IMR-90 (cell line): ENCODE data around the gene CYP2B6. TPM values are rescaled to one million over a fixed set of nuclear protein-coding genes. Genes with fewer than 3 reads are reported as not detected.

ENCODE experiments used
- ATAC-seq: fragments of 200-7000 bp; cut with Tn5 transposase; 2 replicates; pipeline ENCODE4 v1.9.1; 2020; ENCODE audit warnings: low read depth, mild to moderate bottlenecking, moderate library complexity
- BruUV-seq: library from RNA; stranded (reverse); fragments of 400-500 nt; replicated peaks from 2 replicates; lab custom pipeline; 2021; lab: Mats Ljungman, UMichigan
- CTCF ChIA-PET: fragments of 300-600 bp; formaldehyde crosslinking; extraction: SDS; loops from one replicate; lab custom pipeline; 2021; ENCODE audit warnings: antibody characterized with exemption; lab: Yijun Ruan, JAX
- POLR2A ChIA-PET: fragments of 300-600 bp; sonication (Branson Sonifier 250); formaldehyde crosslinking; loops from one replicate; lab custom pipeline; 2022; ENCODE audit warnings: antibody characterized with exemption; ENCODE audit not compliant: unreplicated experiment; lab: Charles Lee
- DNase-seq: peaks from one replicate; pipeline ENCODE4 v3.0.0; 2013
- H2AFZ ChIP-seq: replicated peaks from 2 replicates; pipeline ENCODE3; 2013; ENCODE audit warnings: low read length, mild to moderate bottlenecking; ENCODE audit not compliant: poor library complexity
- H2AK5ac ChIP-seq: 2 replicates; pipeline ENCODE4 v1.6.1; 2013; ENCODE audit warnings: low read depth, low read length, inconsistent platforms
- H2AK9ac ChIP-seq: replicated peaks from 2 replicates; pipeline ENCODE3; 2013; ENCODE audit warnings: mild to moderate bottlenecking, low read depth, low read length, moderate library complexity; ENCODE audit not compliant: poor library complexity
- H2BK120ac ChIP-seq: 2 replicates; pipeline ENCODE4 v1.6.1; 2013; ENCODE audit warnings: low read depth, low read length, inconsistent platforms
- H2BK15ac ChIP-seq: 3 replicates; pipeline ENCODE4 v1.6.1; 2013; ENCODE audit warnings: low read depth, low read length, inconsistent platforms
- H2BK20ac ChIP-seq: 2 replicates; pipeline ENCODE4 v1.6.1; 2013; ENCODE audit warnings: low read depth, mild to moderate bottlenecking, inconsistent platforms, low read length, moderate library complexity
- H2BK5ac ChIP-seq: 2 replicates; pipeline ENCODE4 v1.6.1; 2013; ENCODE audit warnings: mild to moderate bottlenecking, low read depth, low read length, inconsistent platforms; ENCODE audit not compliant: poor library complexity, severe bottlenecking
- H3K14ac ChIP-seq: replicated peaks from 2 replicates; pipeline ENCODE4 v1.6.1; 2013; ENCODE audit warnings: low read depth, low read length, inconsistent platforms
- H3K18ac ChIP-seq: 2 replicates; pipeline ENCODE4 v1.6.1; 2013; ENCODE audit warnings: low read depth, low read length, control low read depth
- H3K23ac ChIP-seq: 2 replicates; pipeline ENCODE4 v1.6.1; 2013; ENCODE audit warnings: low read depth, low read length, inconsistent platforms
- H3K27ac ChIP-seq: 2 replicates; pipeline ENCODE4 v1.5.1; 2013; ENCODE audit warnings: mild to moderate bottlenecking, control low read depth, low read length; ENCODE audit not compliant: insufficient read depth
- H3K27me3 ChIP-seq: 2 replicates; pipeline ENCODE4 v1.6.1; 2013; ENCODE audit warnings: low read length; ENCODE audit not compliant: control insufficient read depth, insufficient read depth
- H3K36me3 ChIP-seq: 2 replicates; pipeline ENCODE4 v1.6.1; 2013; ENCODE audit warnings: low read length, mixed read lengths; ENCODE audit not compliant: control insufficient read depth, insufficient read depth
- H3K4ac ChIP-seq: 2 replicates; pipeline ENCODE4 v1.6.1; 2013; ENCODE audit warnings: low read depth, low read length, inconsistent platforms
- H3K4me1 ChIP-seq: 2 replicates; pipeline ENCODE4 v1.6.1; 2013; ENCODE audit warnings: low read length, mixed read lengths; ENCODE audit not compliant: control insufficient read depth, insufficient read depth
- H3K4me2 ChIP-seq: 2 replicates; pipeline ENCODE4 v1.6.1; 2013; ENCODE audit warnings: low read depth, mild to moderate bottlenecking, control low read depth, low read length, moderate library complexity
- H3K4me3 ChIP-seq: 2 replicates; pipeline ENCODE4 v1.5.1; 2013; ENCODE audit warnings: low read depth, mild to moderate bottlenecking, control low read depth, low read length, moderate library complexity; ENCODE audit not compliant: insufficient read depth
- H3K56ac ChIP-seq: 2 replicates; pipeline ENCODE4 v1.6.1; 2013; ENCODE audit warnings: low read length, inconsistent platforms; ENCODE audit not compliant: insufficient read depth; ENCODE audit errors: extremely low read depth
- H3K79me1 ChIP-seq, 2 experiments: 2 replicates each; pipeline ENCODE4 v1.6.1; 2013; ENCODE audit warnings: low read length in 2 of 2, inconsistent platforms in 1 of 2, low read depth in 1 of 2
- H3K9ac ChIP-seq: 2 replicates; pipeline ENCODE4 v1.6.1; 2013; ENCODE audit warnings: low read depth, low read length, control low read depth
- H3K9me1 ChIP-seq: 2 replicates; pipeline ENCODE4 v1.6.1; 2013; ENCODE audit warnings: low read length, inconsistent platforms; ENCODE audit not compliant: insufficient read depth
- H3K9me3 ChIP-seq: 2 replicates; pipeline ENCODE4 v1.6.1; 2013; ENCODE audit warnings: low read length; ENCODE audit not compliant: control insufficient read depth, insufficient read depth
- H4K20me1 ChIP-seq: 2 replicates; pipeline ENCODE4 v1.6.1; 2013; ENCODE audit warnings: low read length, inconsistent platforms; ENCODE audit not compliant: insufficient read depth
- H4K5ac ChIP-seq: 2 replicates; pipeline ENCODE4 v1.6.1; 2013; ENCODE audit warnings: mild to moderate bottlenecking, low read depth, low read length, control low read depth
- H4K8ac ChIP-seq, 2 experiments: 2 replicates each; pipeline ENCODE4 v1.6.1; 2013; ENCODE audit warnings: low read depth in 2 of 2, low read length in 2 of 2, control low read depth in 1 of 2, inconsistent platforms in 1 of 2
- H4K91ac ChIP-seq: 2 replicates; pipeline ENCODE4 v1.6.1; 2013; ENCODE audit warnings: low read depth, low read length, inconsistent platforms; ENCODE audit not compliant: insufficient read depth
- FOS ChIP-seq: fragments of 150-350 bp; IDR thresholded peaks from 2 replicates; pipeline ENCODE4 v1.6.1; 2016; ENCODE audit warnings: low read depth, low read length
- MAFK ChIP-seq: IDR thresholded peaks from 2 replicates; pipeline ENCODE4 v1.6.1; 2012; ENCODE audit warnings: low read depth, low read length, improper control_type of control experiment
- RFX5 ChIP-seq: IDR thresholded peaks from 2 replicates; pipeline ENCODE4 v1.8.0; 2012; ENCODE audit warnings: low read depth, mild to moderate bottlenecking, low read length, moderate library complexity
- WGBS, 2 experiments: methylation state at CpG; one replicate each; pipeline versions ENCODE4 v1.1.5 to v1.1.7; 2013; ENCODE audit warnings: missing lambda C conversion rate in 2 of 2; ENCODE audit not compliant: insufficient read length in 1 of 2; ENCODE audit errors: extremely low coverage in 2 of 2; 5-methylcytosine and 5-hydroxymethylcytosine counted together
- dilution Hi-C: fragments of 300-500 bp; cut with HindIII; formaldehyde crosslinking; loops from one replicate; pipeline ENCODE4 v1.14.3; 2018; ENCODE audit warnings: low sequenced_read_pairs; ENCODE audit not compliant: unreplicated experiment
- in situ Hi-C: fragments of 300-500 bp; cut with MboI; formaldehyde crosslinking; loops from 3 replicates; pipeline ENCODE4 v1.14.3; 2019; ENCODE audit warnings: low sequenced_read_pairs, inconsistent platforms, mixed read lengths
- intact Hi-C: fragments of 100-400 bp; cut with micrococcal nuclease; formaldehyde crosslinking; loops from 2 replicates; pipeline ENCODE4 v1.10.0; 2022
- polyA plus RNA-seq, 3 experiments: library from polyadenylated mRNA; depleted of rRNA; stranded (reverse); fragments of >200 nt; gene quantifications; 2 replicates each; pipeline ENCODE4 v1.2.3, GENCODE V29; 2012; ENCODE audit warnings: low replicate concordance in 1 of 3
- total RNA-seq: library from RNA; depleted of rRNA; stranded (reverse); fragments of >200 nt; gene quantifications from 2 replicates; pipeline ENCODE4 v1.2.3, GENCODE V29; 2012
- TF ChIP-seq, protein P1 (sequence below): fragments of 150-350 bp; IDR thresholded peaks from 2 replicates; pipeline ENCODE4 v1.6.1; 2017; ENCODE audit warnings: mild to moderate bottlenecking, antibody characterized with exemption, low read length, low read depth

Gene CYP2B6
- total and polyA plus RNA-seq, 2 of the 4 experiments (the other 2 are of a cell fraction) = not detected

DNA sequence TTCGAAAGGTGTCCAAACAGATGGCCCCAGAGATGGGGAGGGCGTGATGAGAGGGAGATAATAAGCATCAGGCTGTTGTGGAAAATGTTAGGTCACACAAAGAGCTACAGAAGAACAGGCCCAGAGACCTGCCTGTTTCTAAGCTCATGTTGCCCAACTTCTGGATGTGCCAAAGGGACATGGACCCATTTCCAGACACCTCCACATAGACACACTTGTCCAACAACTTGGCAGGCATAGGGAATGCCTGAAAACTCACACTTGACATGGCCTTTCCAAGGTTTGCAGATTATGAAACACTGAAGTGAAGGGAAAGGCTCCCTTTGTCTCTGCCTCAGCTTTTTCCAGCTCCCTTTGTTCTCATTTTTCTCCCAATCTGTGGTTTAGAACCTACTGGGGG is 43.5 kb upstream of the CYP2B6 start:
- CTCF ChIA-PET = no interaction called here
- Histone ChIP-seq H3K9ac (no peak overlapping the region), H3K79me1 (no peaks in the 10 kb centered on the region), H2AFZ (no peak overlapping the region), H2BK20ac (no peak overlapping the region), H3K18ac (no peak overlapping the region), H3K4ac (no peak overlapping the region), H3K36me3 (no peaks in the 10 kb centered on the region), H3K27me3 (no peaks in the 10 kb centered on the region; the same call in 1 of the 2 replicates), H2AK5ac (no peak overlapping the region), H4K91ac (no peak overlapping the region), H3K9me3 (peaks cover 2% of the 10 kb centered on the region; the same call in 1 of the 2 replicates), H2BK120ac (no peak overlapping the region), H3K4me2 (no peak overlapping the region), H3K4me3 (no peak overlapping the region), H3K14ac (no peak overlapping the region), H4K5ac (no peak overlapping the region), H2BK15ac (no peak overlapping the region), H2AK9ac (no peak overlapping the region), H3K9me1 (no peaks in the 10 kb centered on the region), H3K56ac (no peak overlapping the region), H2BK5ac (no peak overlapping the region), H3K27ac (no peak overlapping the region), H4K8ac (no peak overlapping the region), H4K20me1 (no peaks in the 10 kb centered on the region), H3K23ac (no peak overlapping the region), H3K4me1 (no peaks in the 10 kb centered on the region)
- BruUV-seq = no TSS peak
- in situ Hi-C loops (no loop called here), intact Hi-C loops (no loop called here), dilution Hi-C loops (no loop called here)
- no CpG with 5 or more reads among the region's 2 CpGs for WGBS, 2 experiments
- no peak for DNase-seq
- POLR2A ChIA-PET = no interaction called here
- no peak for ATAC-seq
- no peak for TF ChIP-seq RFX5
- TF ChIP-seq FOS = no peak
- TF ChIP-seq MAFK = no peak
- TF ChIP-seq, protein P1, sequence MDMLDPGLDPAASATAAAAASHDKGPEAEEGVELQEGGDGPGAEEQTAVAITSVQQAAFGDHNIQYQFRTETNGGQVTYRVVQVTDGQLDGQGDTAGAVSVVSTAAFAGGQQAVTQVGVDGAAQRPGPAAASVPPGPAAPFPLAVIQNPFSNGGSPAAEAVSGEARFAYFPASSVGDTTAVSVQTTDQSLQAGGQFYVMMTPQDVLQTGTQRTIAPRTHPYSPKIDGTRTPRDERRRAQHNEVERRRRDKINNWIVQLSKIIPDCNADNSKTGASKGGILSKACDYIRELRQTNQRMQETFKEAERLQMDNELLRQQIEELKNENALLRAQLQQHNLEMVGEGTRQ = no peak
